PFSK-1 (cell line): ENCODE results near the gene TCF21.

ENCODE experiments used
- FOXP2 ChIP-seq: optimal IDR thresholded peaks from 2 replicates; pipeline ENCODE3; 2011; ENCODE audit warnings: borderline replicate concordance, control low read depth, inconsistent platforms; ENCODE audit not compliant: insufficient read depth; ENCODE audit errors: extremely low read length, extremely low read depth
- POLR2AphosphoS5 ChIP-seq: IDR thresholded peaks from 2 replicates; pipeline ENCODE4 v1.6.1; 2012; ENCODE audit warnings: low read depth, mild to moderate bottlenecking, control low read depth, low read length, moderate library complexity
- REST ChIP-seq, 2 experiments: IDR thresholded peaks; 2 replicates each; pipeline versions ENCODE4 v1.6.1 to v1.8.0; 2011 to 2012; ENCODE audit warnings: low read depth in 2 of 2, low read length in 2 of 2, control low read depth in 1 of 2, inconsistent platforms in 1 of 2, mild to moderate bottlenecking in 1 of 2, moderate library complexity in 1 of 2; ENCODE audit not compliant: insufficient read depth in 1 of 2
- SIN3A ChIP-seq: IDR thresholded peaks from 2 replicates; pipeline ENCODE4 v1.6.1; 2012; ENCODE audit warnings: mild to moderate bottlenecking, low read length, moderate library complexity, borderline replicate concordance; ENCODE audit not compliant: insufficient read depth
- TAF1 ChIP-seq: IDR thresholded peaks from 2 replicates; pipeline ENCODE4 v1.6.1; 2012; ENCODE audit warnings: low read length, control low read depth, borderline replicate concordance; ENCODE audit not compliant: insufficient read depth

- TF ChIP-seq FOXP2 (no peak), POLR2AphosphoS5 (no peak), TAF1 (no peak), SIN3A (no peak), REST (IDR thresholded peaks at IDR 0.05; ENCODE audit: insufficient read depth in 1 of 2, low read depth in 2 of 2, low read length in 2 of 2) (no peak)
Measured at GRCh38 chr6:133886104-133886775, 2.7 kb upstream of the TCF21 start.
